HCT116 (cell line): ENCODE results near the gene NBDY.
"Not testable (repeated sequence)": the region's sequence is repeated elsewhere in the genome, so short reads cannot be mapped to it uniquely, and the experiment has no call there.

Source experiments
- YY1 ChIP-seq: IDR thresholded peaks from 2 replicates; pipeline ENCODE4 v1.6.1; 2011; ENCODE audit warnings: low read length, low read depth, moderate library complexity, mild to moderate bottlenecking; ENCODE audit not compliant: insufficient replicate concordance; ENCODE audit errors: extremely low read depth
- TF ChIP-seq, protein P1 (sequence below), 3 experiments: fragments of 200-600 bp in 1 of 3; sonication (generic) in 1 of 3; IDR thresholded peaks in 2 of 3; conservative IDR thresholded peaks in 1 of 3; 2 replicates each; pipeline ENCODE4 v1.5.1; 2012 to 2017; ENCODE audit warnings: low read depth in 2 of 3, low read length in 2 of 3, antibody characterized with exemption in 1 of 3, borderline replicate concordance in 1 of 3, control low read depth in 1 of 3, mild to moderate bottlenecking in 1 of 3, mixed read lengths in 1 of 3, mixed run types in 1 of 3, moderate library complexity in 1 of 3; ENCODE audit not compliant: insufficient read depth in 1 of 3

DNA sequence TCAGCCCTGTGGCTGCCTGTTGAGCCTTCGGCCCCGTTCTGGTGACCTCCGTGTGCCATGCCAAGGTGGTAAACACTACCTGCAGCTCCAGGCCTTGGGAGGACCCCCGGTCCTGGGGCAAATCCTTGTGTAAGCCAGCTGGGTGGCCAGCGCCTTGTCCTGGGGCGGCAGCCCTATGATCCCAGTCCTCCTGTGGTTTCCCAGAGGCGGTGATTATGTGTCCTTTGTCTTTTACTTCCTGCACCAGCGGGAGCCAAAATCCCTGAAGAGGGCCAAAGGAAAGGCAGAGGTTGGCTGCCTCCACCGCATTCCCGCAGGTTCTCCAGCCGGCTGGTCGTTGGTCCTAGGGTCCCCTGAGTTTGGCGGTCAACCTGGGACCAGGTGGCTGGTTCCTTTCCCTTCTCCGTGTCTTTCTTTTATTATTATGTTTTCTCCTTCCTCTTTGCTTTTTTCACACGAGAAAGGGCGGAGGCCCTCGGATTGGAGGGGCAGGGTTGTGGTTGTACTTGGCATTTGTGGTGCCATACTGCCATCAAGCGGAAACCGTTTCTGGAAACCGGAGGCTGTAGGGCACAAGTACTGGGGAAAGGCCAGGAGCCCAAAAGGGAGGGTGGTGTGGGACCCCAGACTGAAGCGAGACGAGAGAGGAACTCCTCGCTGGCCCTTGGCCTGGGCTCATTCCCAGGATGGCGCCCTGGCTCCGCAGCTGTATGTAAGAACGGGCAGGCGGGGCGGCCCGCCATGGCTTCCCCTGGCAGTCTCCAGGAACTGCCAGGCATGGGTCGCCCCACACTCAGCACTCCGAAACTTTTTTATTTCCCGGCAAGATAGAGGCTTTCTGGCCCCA is 43.9 kb downstream of the NBDY start:
- TF ChIP-seq, protein P1, sequence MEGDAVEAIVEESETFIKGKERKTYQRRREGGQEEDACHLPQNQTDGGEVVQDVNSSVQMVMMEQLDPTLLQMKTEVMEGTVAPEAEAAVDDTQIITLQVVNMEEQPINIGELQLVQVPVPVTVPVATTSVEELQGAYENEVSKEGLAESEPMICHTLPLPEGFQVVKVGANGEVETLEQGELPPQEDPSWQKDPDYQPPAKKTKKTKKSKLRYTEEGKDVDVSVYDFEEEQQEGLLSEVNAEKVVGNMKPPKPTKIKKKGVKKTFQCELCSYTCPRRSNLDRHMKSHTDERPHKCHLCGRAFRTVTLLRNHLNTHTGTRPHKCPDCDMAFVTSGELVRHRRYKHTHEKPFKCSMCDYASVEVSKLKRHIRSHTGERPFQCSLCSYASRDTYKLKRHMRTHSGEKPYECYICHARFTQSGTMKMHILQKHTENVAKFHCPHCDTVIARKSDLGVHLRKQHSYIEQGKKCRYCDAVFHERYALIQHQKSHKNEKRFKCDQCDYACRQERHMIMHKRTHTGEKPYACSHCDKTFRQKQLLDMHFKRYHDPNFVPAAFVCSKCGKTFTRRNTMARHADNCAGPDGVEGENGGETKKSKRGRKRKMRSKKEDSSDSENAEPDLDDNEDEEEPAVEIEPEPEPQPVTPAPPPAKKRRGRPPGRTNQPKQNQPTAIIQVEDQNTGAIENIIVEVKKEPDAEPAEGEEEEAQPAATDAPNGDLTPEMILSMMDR (IDR thresholded peaks at IDR 0.05 in 2 of 3, conservative IDR thresholded peaks at IDR 0.05 in 1 of 3; ENCODE audit: borderline replicate concordance in 1 of 3, insufficient read depth in 1 of 3, low read depth in 2 of 3, low read length in 2 of 3) = not testable (repeated sequence)
- TF ChIP-seq YY1 = not testable (repeated sequence)
